ENCODE measurements around the gene ECHDC3.
A peak's percentile ranks its signal among the peaks of the same experiment; 100 is the strongest.

Gene ECHDC3

GRCh38 chr10:11789956-11790355 lies 47.8 kb downstream of the ECHDC3 start:
- no peak for TF ChIP-seq CTCF (conservative IDR thresholded peaks at IDR 0.05)

GRCh38 chr10:11793762-11794479 lies 51.7 kb downstream of the ECHDC3 start:
- no peak for TF ChIP-seq CTCF (conservative IDR thresholded peaks at IDR 0.05)
- H3K27ac ChIP-seq: no peak overlapping the region

More at GRCh38 chr10:11789956-11790355, 47.8 kb downstream of the ECHDC3 start:
- no peak overlapping the region for H3K27ac ChIP-seq

GRCh38 chr10:11794566-11794965 lies 52.4 kb downstream of the ECHDC3 start:
- no peak for TF ChIP-seq CTCF (conservative IDR thresholded peaks at IDR 0.05)
- no peak overlapping the region for H3K27ac ChIP-seq

GRCh38 chr10:11795101-11795920 lies 53.1 kb downstream of the ECHDC3 start:
- no peak overlapping the region for H3K27ac ChIP-seq
- no peak for TF ChIP-seq CTCF (conservative IDR thresholded peaks at IDR 0.05)

- TF ChIP-seq CTCF (conservative IDR thresholded peaks at IDR 0.05): no peak
- H3K27ac ChIP-seq: no peak overlapping the region
Measured at GRCh38 chr10:11796474-11796873, 54.3 kb downstream of the ECHDC3 start.

GRCh38 chr10:11797281-11797680 lies 55.1 kb downstream of the ECHDC3 start:
- no peak for TF ChIP-seq CTCF (conservative IDR thresholded peaks at IDR 0.05)
- no peak overlapping the region for H3K27ac ChIP-seq

GRCh38 chr10:11797847-11798633 lies 55.9 kb downstream of the ECHDC3 start:
- TF ChIP-seq CTCF (conservative IDR thresholded peaks at IDR 0.05): no peak
- peak overlapping the region; percentile 34; the same call in 1 of the 2 replicates for H3K27ac ChIP-seq

Measured in VCaP (cell line).